H9 (cell line): ENCODE results near the gene KLK11. TPM values are rescaled to one million over a fixed set of nuclear protein-coding genes. Genes with fewer than 3 reads are reported as not detected.

Experiments used
- DNase-seq: peaks from one replicate; pipeline ENCODE4 v3.0.0-alpha.2; 2017
- H2AFZ ChIP-seq: one replicate; pipeline ENCODE4 v1.6.1; 2013; ENCODE audit warnings: mild to moderate bottlenecking, low read length, control low read depth, moderate library complexity
- H2AK5ac ChIP-seq: 2 replicates; pipeline ENCODE4 v1.6.1; 2013; ENCODE audit warnings: low read length, control low read depth, mixed read lengths; ENCODE audit not compliant: insufficient read length
- H2BK120ac ChIP-seq: one replicate; pipeline ENCODE4 v1.6.1; 2013; ENCODE audit warnings: low read depth, mild to moderate bottlenecking, low read length, control low read depth, inconsistent platforms; ENCODE audit not compliant: poor library complexity, severe bottlenecking
- H2BK12ac ChIP-seq: 2 replicates; pipeline ENCODE4 v1.6.1; 2013; ENCODE audit warnings: low read length, control low read depth, mixed read lengths, low read depth; ENCODE audit not compliant: insufficient read length
- H2BK15ac ChIP-seq: 2 replicates; pipeline ENCODE4 v1.6.1; 2013; ENCODE audit warnings: low read depth, low read length, control low read depth
- H2BK20ac ChIP-seq: one replicate; pipeline ENCODE4 v1.6.1; 2013; ENCODE audit warnings: low read depth, mild to moderate bottlenecking, low read length, control low read depth, inconsistent platforms; ENCODE audit not compliant: poor library complexity, severe bottlenecking
- H2BK5ac ChIP-seq: 2 replicates; pipeline ENCODE4 v1.6.1; 2013; ENCODE audit warnings: low read length, control low read depth, mixed read lengths; ENCODE audit not compliant: insufficient read length
- H3K14ac ChIP-seq: 2 replicates; pipeline ENCODE4 v1.6.1; 2013; ENCODE audit warnings: low read length, control low read depth; ENCODE audit not compliant: insufficient read depth
- H3K18ac ChIP-seq: 2 replicates; pipeline ENCODE4 v1.6.1; 2013; ENCODE audit warnings: low read depth, mild to moderate bottlenecking, mixed read lengths, low read length, control low read depth; ENCODE audit not compliant: insufficient read length
- H3K23ac ChIP-seq: 2 replicates; pipeline ENCODE4 v1.6.1; 2013; ENCODE audit warnings: low read length, control low read depth, mixed read lengths, low read depth; ENCODE audit not compliant: insufficient read length
- H3K23me2 ChIP-seq: 2 replicates; pipeline ENCODE4 v1.6.1; 2013; ENCODE audit warnings: low read depth, mild to moderate bottlenecking, mixed read lengths, low read length, control low read depth; ENCODE audit not compliant: insufficient read length, poor library complexity, severe bottlenecking
- H3K27ac ChIP-seq: 2 replicates; pipeline ENCODE4 v1.5.1; 2013; ENCODE audit warnings: low read length, control low read depth, mixed read lengths, low read depth; ENCODE audit not compliant: insufficient read length
- H3K27me3 ChIP-seq: 2 replicates; pipeline ENCODE4 v1.6.1; 2013; ENCODE audit warnings: low read length, control low read depth, inconsistent platforms; ENCODE audit not compliant: insufficient read depth
- H3K4ac ChIP-seq: 2 replicates; pipeline ENCODE4 v1.6.1; 2013; ENCODE audit warnings: low read depth, mild to moderate bottlenecking, control low read depth, inconsistent platforms, low read length, moderate library complexity
- H3K4me1 ChIP-seq: 2 replicates; pipeline ENCODE4 v1.6.1; 2013; ENCODE audit warnings: low read length, control low read depth, inconsistent platforms; ENCODE audit not compliant: insufficient read depth
- H3K4me2 ChIP-seq: 2 replicates; pipeline ENCODE4 v1.6.1; 2013; ENCODE audit warnings: low read length, control low read depth, mixed read lengths; ENCODE audit not compliant: insufficient read length, insufficient read depth
- H3K56ac ChIP-seq: 2 replicates; pipeline ENCODE4 v1.6.1; 2013; ENCODE audit warnings: low read depth, mild to moderate bottlenecking, mixed read lengths, low read length, control low read depth; ENCODE audit not compliant: insufficient read length
- H3K79me1 ChIP-seq: 2 replicates; pipeline ENCODE4 v1.6.1; 2013; ENCODE audit warnings: low read depth, mild to moderate bottlenecking, moderate library complexity, low read length, control low read depth, inconsistent platforms; ENCODE audit not compliant: insufficient read depth, poor library complexity, severe bottlenecking
- H3K79me2 ChIP-seq: 2 replicates; pipeline ENCODE4 v1.6.1; 2013; ENCODE audit warnings: low read length, control low read depth, inconsistent platforms; ENCODE audit not compliant: insufficient read depth
- H3K9ac ChIP-seq: 2 replicates; pipeline ENCODE4 v1.6.1; 2013; ENCODE audit warnings: low read length, control low read depth, mixed read lengths; ENCODE audit not compliant: insufficient read length; ENCODE audit errors: extremely low read depth
- H3K9me3 ChIP-seq: one replicate; pipeline ENCODE4 v1.6.1; 2013; ENCODE audit warnings: low read depth, low read length, inconsistent platforms; ENCODE audit not compliant: control insufficient read depth
- H3T11ph ChIP-seq: one replicate; pipeline ENCODE4 v1.6.1; 2013; ENCODE audit warnings: mild to moderate bottlenecking, low read length, control low read depth, inconsistent platforms
- H4K20me1 ChIP-seq: one replicate; pipeline ENCODE4 v1.6.1; 2013; ENCODE audit not compliant: control insufficient read depth, insufficient read length, insufficient read depth
- H4K5ac ChIP-seq: 2 replicates; pipeline ENCODE4 v1.6.1; 2013; ENCODE audit warnings: low read depth, mild to moderate bottlenecking, mixed read lengths, low read length, control low read depth; ENCODE audit not compliant: insufficient read length
- H4K8ac ChIP-seq: replicated peaks from 2 replicates; pipeline ENCODE4 v1.6.1; 2013; ENCODE audit warnings: low read length, control low read depth, mixed read lengths, low read depth; ENCODE audit not compliant: insufficient read length
- H4K91ac ChIP-seq: 2 replicates; pipeline ENCODE4 v1.6.1; 2013; ENCODE audit warnings: low read depth, mild to moderate bottlenecking, moderate library complexity, mixed read lengths, low read length, control low read depth; ENCODE audit not compliant: insufficient read length
- H3K27ac Mint-ChIP-seq, 3 experiments: 2 replicates in 2 of 3; 3 replicates in 1 of 3; pipeline ENCODE4 v1.8.0; 2020 to 2021; ENCODE audit warnings: mixed read lengths in 3 of 3, mild to moderate bottlenecking in 1 of 3, moderate library complexity in 1 of 3
- H3K27me3 Mint-ChIP-seq: 2 replicates; pipeline ENCODE4 v1.8.0; 2021; ENCODE audit warnings: low read depth, mild to moderate bottlenecking, moderate library complexity, mixed read lengths
- H3K36me3 Mint-ChIP-seq, 3 experiments: 2 replicates in 2 of 3; 3 replicates in 1 of 3; pipeline ENCODE4 v1.8.0; 2020 to 2021; ENCODE audit warnings: low read depth in 3 of 3, mixed read lengths in 3 of 3; ENCODE audit not compliant: insufficient read depth in 1 of 3
- H3K4me1 Mint-ChIP-seq, 2 experiments: 2 replicates each; pipeline ENCODE4 v1.8.0; 2020; ENCODE audit warnings: mixed read lengths in 2 of 2
- H3K4me3 Mint-ChIP-seq, 2 experiments: 2 replicates in 1 of 2; 3 replicates in 1 of 2; pipeline ENCODE4 v1.8.0; 2020 to 2021; ENCODE audit warnings: mild to moderate bottlenecking in 2 of 2, mixed read lengths in 2 of 2, moderate library complexity in 1 of 2
- H3K9me3 Mint-ChIP-seq, 2 experiments: 2 replicates in 1 of 2; 3 replicates in 1 of 2; pipeline ENCODE4 v1.8.0; 2020; ENCODE audit warnings: mild to moderate bottlenecking in 2 of 2, mixed read lengths in 2 of 2, moderate library complexity in 1 of 2
- WGBS: extraction: QIAGEN DNeasy Blood & Tissue Kit; methylation state at CpG from one replicate; pipeline ENCODE4 v1.1.7; 2013; ENCODE audit warnings: missing lambda C conversion rate, low lambda C conversion rate, mixed read lengths; ENCODE audit not compliant: insufficient read length; ENCODE audit errors: extremely low coverage; 5-methylcytosine and 5-hydroxymethylcytosine counted together
- total RNA-seq: library from RNA; stranded (reverse); gene quantifications from 2 replicates; pipeline ENCODE4 v1.2.1, GENCODE V29; 2021
- TF ChIP-seq, protein P1 (sequence below): fragments of 200-600 bp; sonication (generic); conservative IDR thresholded peaks from 3 replicates; pipeline ENCODE4 v1.8.0; 2021; ENCODE audit warnings: antibody characterized with exemption, mild to moderate bottlenecking

The KLK11 gene
- total RNA-seq, 1 experiment from 2014 or later: not detected

DNA sequence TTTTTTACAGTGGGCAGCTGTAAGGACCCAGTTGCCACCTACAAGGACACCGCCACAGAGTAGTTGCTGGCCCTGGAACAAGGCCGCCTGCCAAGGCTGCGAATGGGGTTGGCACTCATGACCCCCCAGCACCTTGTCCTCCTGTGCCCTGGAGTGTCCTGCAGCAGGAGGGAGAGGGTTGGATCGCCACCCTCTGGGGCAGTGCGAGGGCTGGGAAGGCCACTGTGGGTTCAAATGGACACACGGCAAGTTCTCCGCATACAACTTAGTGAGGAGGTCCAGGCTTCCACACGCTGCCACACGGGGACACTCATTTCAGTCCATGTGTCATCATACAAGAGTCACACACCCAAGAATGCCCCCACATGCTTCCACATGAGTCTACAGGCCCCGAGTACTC is 26.0 kb downstream of the KLK11 start:
- H2BK120ac ChIP-seq: no peak overlapping the region
- H3K4ac ChIP-seq: no peak overlapping the region
- no peak for DNase-seq
- H3K56ac ChIP-seq: no peak overlapping the region
- no peak overlapping the region for H4K8ac ChIP-seq
- Mint-ChIP-seq H3K27ac (no peak overlapping the region), H3K9me3 (no peaks in the 10 kb centered on the region; a peak in 1 of 5 replicates), H3K4me1 (peaks cover 21 to 38% of the 10 kb centered on the region in 2 experiments), H3K36me3 (no peaks in the 10 kb centered on the region), H3K27me3 (peaks cover 38% of the 10 kb centered on the region), H3K4me3 (no peak overlapping the region; a peak in 1 of 5 replicates)
- peak overlapping the region; percentile 5 for H4K91ac ChIP-seq
- H2BK15ac ChIP-seq: 0 out of 2 replicates have a peak overlapping the region, but pooled peaks have one; percentile 16
- no peak overlapping the region for H3K23ac ChIP-seq
- TF ChIP-seq, protein P1, sequence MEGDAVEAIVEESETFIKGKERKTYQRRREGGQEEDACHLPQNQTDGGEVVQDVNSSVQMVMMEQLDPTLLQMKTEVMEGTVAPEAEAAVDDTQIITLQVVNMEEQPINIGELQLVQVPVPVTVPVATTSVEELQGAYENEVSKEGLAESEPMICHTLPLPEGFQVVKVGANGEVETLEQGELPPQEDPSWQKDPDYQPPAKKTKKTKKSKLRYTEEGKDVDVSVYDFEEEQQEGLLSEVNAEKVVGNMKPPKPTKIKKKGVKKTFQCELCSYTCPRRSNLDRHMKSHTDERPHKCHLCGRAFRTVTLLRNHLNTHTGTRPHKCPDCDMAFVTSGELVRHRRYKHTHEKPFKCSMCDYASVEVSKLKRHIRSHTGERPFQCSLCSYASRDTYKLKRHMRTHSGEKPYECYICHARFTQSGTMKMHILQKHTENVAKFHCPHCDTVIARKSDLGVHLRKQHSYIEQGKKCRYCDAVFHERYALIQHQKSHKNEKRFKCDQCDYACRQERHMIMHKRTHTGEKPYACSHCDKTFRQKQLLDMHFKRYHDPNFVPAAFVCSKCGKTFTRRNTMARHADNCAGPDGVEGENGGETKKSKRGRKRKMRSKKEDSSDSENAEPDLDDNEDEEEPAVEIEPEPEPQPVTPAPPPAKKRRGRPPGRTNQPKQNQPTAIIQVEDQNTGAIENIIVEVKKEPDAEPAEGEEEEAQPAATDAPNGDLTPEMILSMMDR: no peak
- H3K27ac ChIP-seq: no peak overlapping the region
- H3K9me3 ChIP-seq: no peaks in the 10 kb centered on the region
- H3K14ac ChIP-seq: no peak overlapping the region
- H2BK20ac ChIP-seq: no peak overlapping the region
- H3K18ac ChIP-seq: peak overlapping the region; percentile 16
- peaks cover 6% of the 10 kb centered on the region for H3K23me2 ChIP-seq
- no peak overlapping the region for H2BK12ac ChIP-seq
- no peak overlapping the region for H2AK5ac ChIP-seq
- WGBS: no CpG with 5 or more reads among the region's 10 CpGs
- no peak overlapping the region for H2AFZ ChIP-seq
- H3K4me1 ChIP-seq: 0 out of 2 replicates have a peak, but pooled peaks cover 4% of the 10 kb centered on the region
- H4K5ac ChIP-seq: no peak overlapping the region
- H3K9ac ChIP-seq: no peak overlapping the region
- no peaks in the 10 kb centered on the region for H3K79me2 ChIP-seq
- peak overlapping the region; percentile 76 for H3K4me2 ChIP-seq
- no peaks in the 10 kb centered on the region for H4K20me1 ChIP-seq
- H3K79me1 ChIP-seq: no peaks in the 10 kb centered on the region
- H3T11ph ChIP-seq: no peak overlapping the region
- H2BK5ac ChIP-seq: no peak overlapping the region
- H3K27me3 ChIP-seq: no peaks in the 10 kb centered on the region
